ENCODE results near the gene PHACTR3. TPM values are rescaled to one million over a fixed set of nuclear protein-coding genes. Genes with fewer than 3 reads are reported as not detected.
A peak's percentile ranks its signal among the peaks of the same experiment; 100 is the strongest.

The PHACTR3 gene
- total RNA-seq, 2 donors from 2014 or later = not detected

DNA sequence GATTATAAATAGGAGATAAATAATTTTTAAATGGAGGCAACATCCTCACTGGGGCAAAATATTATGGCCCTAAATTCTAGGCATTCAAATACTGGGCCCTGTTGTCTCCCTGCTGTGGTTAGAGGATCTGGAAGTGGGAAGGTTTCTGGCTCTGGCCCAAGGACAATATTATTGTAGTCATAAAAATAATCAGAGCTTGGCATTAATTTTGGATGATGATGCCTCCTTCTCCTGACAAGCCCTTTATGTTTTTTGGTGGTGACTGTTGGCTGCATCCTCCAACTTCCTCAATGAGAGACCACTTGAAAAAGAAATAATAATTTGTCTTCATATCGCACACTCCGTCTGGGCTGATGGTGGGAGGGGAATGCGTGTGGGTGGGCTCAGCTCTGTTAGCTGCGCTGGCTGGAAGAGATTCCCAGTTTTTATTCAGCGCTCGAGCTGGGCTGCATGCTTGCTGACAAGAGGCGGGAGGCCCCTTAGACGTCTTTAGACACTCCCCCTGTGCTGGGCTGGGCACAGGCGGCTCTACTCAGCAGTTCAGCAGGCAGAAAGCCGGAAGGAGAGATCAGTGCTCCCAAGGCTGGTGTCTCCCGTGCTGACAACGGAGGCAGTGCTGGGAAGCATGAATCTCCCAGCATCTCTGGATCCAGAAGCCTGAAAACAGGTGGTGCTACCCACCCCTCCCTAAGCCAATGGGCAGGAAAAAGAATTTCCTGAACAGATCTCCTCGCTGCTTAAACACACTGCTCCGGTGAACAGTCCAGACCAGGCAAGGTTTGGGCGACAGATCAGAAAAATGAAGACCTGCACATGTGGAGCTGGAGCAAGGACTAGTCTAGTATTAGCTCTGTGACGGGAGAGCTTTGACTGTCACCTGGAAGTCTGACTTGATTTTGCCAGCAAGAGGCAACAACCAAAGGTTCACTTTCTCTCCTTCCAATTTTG is 231.4 kb downstream of the PHACTR3 start:
- Histone ChIP-seq H3K36me3 (no peaks in the 10 kb centered on the region), H3K4me3 (peak overlapping the region; percentile 21), H3K27me3 (replicated peaks; ENCODE audit: insufficient read depth) (no peaks in the 10 kb centered on the region), H3K4me1 (ENCODE audit: control insufficient read depth in 1 of 2, low read depth in 2 of 2) (peaks cover 3 to 15% of the 10 kb centered on the region in 2 donors), H3K27ac (no peak overlapping the region), H3K9me3 (no peaks in the 10 kb centered on the region)
- no peak for DNase-seq (ENCODE audit: low spot score)
- no peak for TF ChIP-seq CTCF (IDR thresholded peaks at IDR 0.05)
- no peak for ATAC-seq (ENCODE audit: insufficient number of reproducible peaks, low FRiP score, low read depth)

DNA sequence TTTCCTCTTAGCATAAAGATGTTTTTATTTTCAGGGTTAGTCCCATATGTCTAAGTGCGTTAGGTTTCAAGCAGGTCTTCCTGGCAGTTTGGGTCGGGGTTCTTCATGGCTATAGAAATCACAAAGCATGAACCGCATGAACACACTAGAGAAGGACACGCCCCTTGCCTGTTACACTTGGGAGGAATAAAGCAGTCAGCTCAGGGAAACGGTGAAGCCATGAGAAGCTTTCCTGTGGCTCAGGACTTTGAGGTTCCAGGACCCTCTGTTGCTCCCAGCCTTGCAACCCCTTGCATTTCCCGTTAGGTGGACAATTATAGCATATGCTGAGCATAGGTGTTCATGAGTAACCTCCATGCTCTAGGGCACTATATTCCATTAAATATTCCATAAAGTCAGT is 232.4 kb downstream of the PHACTR3 start:
- DNase-seq (ENCODE audit: low spot score) (no peak), ATAC-seq (ENCODE audit: insufficient number of reproducible peaks, low FRiP score, low read depth) (no peak)
- TF ChIP-seq CTCF (IDR thresholded peaks at IDR 0.05) = no peak
- H3K9me3 ChIP-seq = no peaks in the 10 kb centered on the region
- peaks cover 3 to 15% of the 10 kb centered on the region in 2 donors for H3K4me1 ChIP-seq (ENCODE audit: control insufficient read depth in 1 of 2, low read depth in 2 of 2)
- H3K36me3 ChIP-seq = no peaks in the 10 kb centered on the region
- H3K27me3 ChIP-seq (replicated peaks; ENCODE audit: insufficient read depth) = no peaks in the 10 kb centered on the region
- H3K4me3 ChIP-seq = no peak overlapping the region
- H3K27ac ChIP-seq = no peak overlapping the region

GRCh38 chr20:59837623-59838394 is 233.5 kb downstream of the PHACTR3 start:
- H3K4me1 ChIP-seq (ENCODE audit: control insufficient read depth in 1 of 2, low read depth in 2 of 2) = peaks cover 3 to 15% of the 10 kb centered on the region in 2 donors
- H3K36me3 ChIP-seq = no peaks in the 10 kb centered on the region
- no peak overlapping the region for H3K4me3 ChIP-seq
- DNase-seq (ENCODE audit: low spot score) = no peak
- no peak overlapping the region for H3K27ac ChIP-seq
- no peak for TF ChIP-seq CTCF (IDR thresholded peaks at IDR 0.05)
- no peaks in the 10 kb centered on the region for H3K9me3 ChIP-seq
- H3K27me3 ChIP-seq (replicated peaks; ENCODE audit: insufficient read depth) = no peaks in the 10 kb centered on the region
- ATAC-seq (ENCODE audit: insufficient number of reproducible peaks, low FRiP score, low read depth) = no peak

DNA sequence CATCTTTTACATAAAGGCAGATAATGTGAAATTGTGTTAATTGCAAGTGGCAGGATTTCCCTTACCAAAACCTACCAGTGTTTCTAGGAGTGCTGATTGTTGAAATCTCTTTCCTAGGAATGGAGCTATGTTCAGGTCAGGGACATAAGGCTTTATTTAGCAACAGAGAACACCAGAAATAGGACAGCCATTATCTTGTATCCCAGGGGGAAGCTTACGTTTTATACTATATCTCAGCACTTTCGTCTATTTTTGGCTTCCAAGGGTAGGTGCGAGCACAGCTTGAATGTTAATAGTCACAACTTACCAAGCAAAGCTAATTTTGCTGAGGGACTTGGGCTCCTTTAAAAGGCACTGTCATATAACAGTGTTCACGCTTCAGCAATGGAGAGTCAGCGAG is 235.1 kb downstream of the PHACTR3 start:
- no peak for DNase-seq (ENCODE audit: low spot score)
- H3K4me1 ChIP-seq (ENCODE audit: control insufficient read depth in 1 of 2, low read depth in 2 of 2) = peaks cover 3 to 15% of the 10 kb centered on the region in 2 donors
- H3K36me3 ChIP-seq = no peaks in the 10 kb centered on the region
- no peaks in the 10 kb centered on the region for H3K27me3 ChIP-seq (replicated peaks; ENCODE audit: insufficient read depth)
- no peaks in the 10 kb centered on the region for H3K9me3 ChIP-seq
- no peak overlapping the region for H3K4me3 ChIP-seq
- no peak for TF ChIP-seq CTCF (IDR thresholded peaks at IDR 0.05)
- ATAC-seq (ENCODE audit: insufficient number of reproducible peaks, low FRiP score, low read depth) = no peak
- H3K27ac ChIP-seq = no peak overlapping the region

DNA sequence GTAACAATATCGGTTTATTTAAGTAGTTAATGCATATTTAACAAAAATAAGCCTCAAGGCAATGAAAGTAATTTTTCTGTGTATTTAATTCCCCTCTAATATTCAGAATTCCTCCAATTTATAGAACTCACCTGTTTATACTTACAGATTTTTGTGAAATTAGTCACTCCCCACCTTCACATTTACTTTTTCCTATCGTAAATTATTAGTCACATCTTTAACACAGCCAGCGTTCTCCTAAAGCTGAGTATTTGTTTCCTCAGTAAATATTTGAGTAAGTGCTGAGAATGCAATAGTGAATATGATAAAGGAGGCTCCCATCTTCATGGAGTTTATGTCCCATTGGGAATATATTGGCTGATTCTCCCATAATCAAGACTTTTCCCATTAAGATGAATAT is 241.1 kb downstream of the PHACTR3 start:
- Histone ChIP-seq H3K4me1 (ENCODE audit: control insufficient read depth in 1 of 2, low read depth in 2 of 2) (no peaks in the 10 kb centered on the region), H3K4me3 (no peak overlapping the region), H3K27me3 (replicated peaks; ENCODE audit: insufficient read depth) (no peaks in the 10 kb centered on the region), H3K27ac (no peak overlapping the region), H3K9me3 (no peaks in the 10 kb centered on the region), H3K36me3 (no peaks in the 10 kb centered on the region)
- no peak for ATAC-seq (ENCODE audit: insufficient number of reproducible peaks, low FRiP score, low read depth)
- DNase-seq (ENCODE audit: low spot score) = no peak
- no peak for TF ChIP-seq CTCF (IDR thresholded peaks at IDR 0.05)
